ENCODE results near the gene PDE7B. TPM values are rescaled to one million over a fixed set of nuclear protein-coding genes. Genes with fewer than 3 reads are reported as not detected.

PDE7B gene
- total and polyA plus RNA-seq, 2 of the 8 experiments (the other 6 are each of a cell fraction or from before 2014, with no cell fraction given) = not detected

DNA sequence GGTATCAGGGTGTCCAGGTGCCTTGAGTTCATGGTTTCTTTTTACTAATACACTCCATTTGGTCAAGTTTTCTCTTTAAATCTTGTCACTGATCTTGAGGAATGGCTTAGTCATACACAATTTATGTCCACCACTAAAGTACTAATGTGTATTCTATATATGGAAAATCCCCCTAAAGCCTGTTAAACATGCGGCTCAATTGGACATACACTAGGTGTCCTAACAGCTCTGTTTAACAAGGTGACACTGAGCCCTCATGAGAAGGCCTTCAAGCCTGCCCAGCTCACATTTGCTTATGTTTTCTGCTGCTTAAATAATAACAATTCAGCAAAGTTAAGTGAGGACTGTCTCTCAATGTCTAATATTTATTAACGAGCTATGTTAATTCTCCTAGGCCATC, 31.5 kb downstream of the PDE7B start (continued):
- TF ChIP-seq SIRT6 (IDR thresholded peaks at IDR 0.05; ENCODE audit: low read length) = no peak

All from H1 (cell line).